M059J (cell line): ENCODE data around the gene ADAMTS6. TPM values are rescaled to one million over a fixed set of nuclear protein-coding genes. Genes with fewer than 3 reads are reported as not detected.

Source experiments
- DNase-seq: peaks from one replicate; pipeline ENCODE4 v3.0.0-alpha.2; 2012; ENCODE audit warnings: low read depth
- total RNA-seq: library from RNA; depleted of rRNA; stranded (reverse); fragments of >200 nt; shearing (Covaris generic); gene quantifications from 2 replicates; pipeline ENCODE4 v1.2.3, GENCODE V29; 2014

The ADAMTS6 gene
- total RNA-seq, 1 experiment from 2014 or later, result 16.5 TPM

DNA sequence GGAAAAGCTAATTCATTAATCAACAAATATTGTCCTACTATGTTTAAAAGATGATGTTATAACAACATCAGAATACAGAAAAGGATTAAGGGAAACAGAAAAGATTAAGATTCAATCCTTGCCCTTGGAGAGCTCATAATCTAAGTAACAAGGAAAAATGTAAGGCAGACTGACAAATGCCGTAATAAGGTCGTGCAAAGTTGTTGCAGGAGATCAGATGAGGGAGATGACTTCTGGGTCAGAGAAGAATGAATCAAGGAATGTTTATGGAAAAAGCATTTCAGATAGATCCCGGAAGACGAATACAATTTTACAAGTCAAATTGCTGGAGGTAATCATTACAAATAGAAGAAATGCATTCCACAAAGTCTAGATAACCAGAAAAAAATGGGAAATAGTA lies 6.4 kb downstream of the ADAMTS6 start:
- DNase-seq, result no peak

DNA sequence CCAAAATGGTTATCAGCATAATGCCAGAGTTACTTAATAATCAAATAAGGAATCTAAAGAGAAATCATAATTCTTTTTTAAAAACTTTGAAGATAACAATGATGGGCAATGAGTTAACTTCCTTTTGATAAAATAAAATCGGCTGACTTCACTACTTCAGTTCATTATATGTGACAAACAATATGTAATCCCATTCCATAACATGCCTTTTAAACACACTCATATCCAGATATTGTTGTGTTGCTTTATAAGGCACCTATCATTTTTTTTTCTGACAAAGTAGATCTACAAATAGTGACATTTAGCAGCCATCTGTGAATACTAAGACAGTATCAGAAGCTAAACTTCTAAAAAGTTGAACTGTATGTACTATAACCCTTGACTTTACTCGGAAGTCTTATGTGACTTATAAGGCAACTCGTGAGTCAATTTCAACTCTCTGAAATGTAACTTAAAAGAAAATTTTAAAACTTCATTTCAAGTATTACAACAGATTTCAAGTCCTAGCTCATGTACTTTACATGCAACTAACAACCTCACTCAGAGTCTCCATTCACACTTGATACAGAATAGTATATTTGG lies 7.5 kb downstream of the ADAMTS6 start:
- DNase-seq, result no peak

DNA sequence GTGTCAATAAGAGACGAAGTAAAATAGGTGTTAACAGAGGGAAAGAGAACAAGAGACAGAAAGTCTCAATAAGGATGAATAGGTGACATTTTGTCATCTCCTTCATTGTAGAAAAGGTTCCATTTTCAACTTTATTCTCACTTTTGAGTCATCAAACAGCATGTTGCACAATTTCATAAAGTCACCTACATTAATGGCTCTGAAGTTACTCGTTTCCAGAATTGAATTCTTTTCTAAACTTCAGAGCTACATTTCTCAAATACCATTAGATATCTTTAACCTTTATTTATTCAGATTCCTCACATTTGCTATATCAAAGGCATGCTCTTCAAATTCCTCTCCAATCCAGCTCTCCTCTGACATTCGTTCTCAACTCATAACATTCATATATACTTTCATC lies 13.1 kb downstream of the ADAMTS6 start:
- no peak for DNase-seq

DNA sequence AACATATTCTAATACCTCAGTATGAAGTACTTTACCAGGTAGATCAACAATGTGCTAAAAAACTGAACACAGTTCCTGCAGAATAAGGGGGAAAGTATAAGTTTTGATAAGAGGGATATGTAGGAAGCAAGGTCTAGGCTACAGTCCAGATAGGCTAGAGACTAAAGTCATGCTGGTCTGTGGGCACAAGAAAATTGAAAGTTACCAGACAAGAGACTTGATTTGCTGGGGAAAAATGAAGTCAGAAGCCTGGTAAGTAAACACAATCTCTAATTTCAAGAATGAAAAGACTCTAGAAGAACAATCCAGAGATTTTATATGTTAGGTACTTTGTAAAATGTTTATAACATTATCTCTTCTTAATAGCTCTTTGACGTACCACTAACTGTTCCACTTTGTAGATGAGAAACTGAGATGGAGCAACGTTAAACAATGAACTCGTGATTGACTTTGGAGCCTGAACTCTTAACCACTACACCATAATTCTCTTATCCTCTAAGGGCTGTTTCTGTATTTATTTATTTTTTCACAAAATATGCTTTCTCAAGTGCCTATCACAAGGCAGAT lies 19.5 kb downstream of the ADAMTS6 start:
- DNase-seq, result no peak

DNA sequence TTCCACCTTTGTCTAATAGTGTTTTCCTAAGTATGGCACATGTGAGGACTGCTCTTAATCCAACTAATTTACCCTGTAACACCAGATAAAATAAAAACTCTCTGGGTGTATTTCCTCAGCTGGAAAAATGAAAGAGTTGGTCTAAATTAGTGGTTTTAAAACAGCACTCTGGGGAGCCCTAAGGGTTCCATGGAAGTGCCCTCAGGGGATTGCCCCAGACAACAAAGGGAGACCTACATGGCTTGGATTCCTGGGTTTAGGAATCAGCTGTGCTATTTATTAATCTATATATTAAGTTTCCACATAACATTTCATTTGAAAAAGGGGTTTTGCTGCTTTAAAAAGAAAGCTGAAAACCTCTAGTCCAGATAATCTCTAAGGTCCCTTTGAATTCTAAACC lies 20.2 kb downstream of the ADAMTS6 start:
- no peak for DNase-seq

DNA sequence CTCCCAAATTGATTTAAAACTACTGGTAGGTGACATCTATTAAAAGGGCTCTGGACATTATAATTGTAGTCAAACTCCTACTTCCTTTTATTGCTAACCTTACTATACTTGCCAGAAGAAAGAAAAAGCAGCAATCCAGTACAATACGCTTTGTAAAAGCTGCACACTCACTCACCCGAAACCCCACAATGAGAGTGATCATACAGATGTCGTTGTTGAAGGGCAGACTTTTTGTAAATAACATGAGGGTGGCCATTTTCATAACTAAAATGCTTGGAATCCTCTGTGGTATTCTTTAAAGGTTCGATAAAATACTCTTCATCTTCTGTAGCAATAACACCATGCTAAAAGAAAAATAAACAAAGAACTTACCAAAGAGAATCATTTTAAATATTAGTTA lies 21.7 kb downstream of the ADAMTS6 start:
- DNase-seq, result no peak

DNA sequence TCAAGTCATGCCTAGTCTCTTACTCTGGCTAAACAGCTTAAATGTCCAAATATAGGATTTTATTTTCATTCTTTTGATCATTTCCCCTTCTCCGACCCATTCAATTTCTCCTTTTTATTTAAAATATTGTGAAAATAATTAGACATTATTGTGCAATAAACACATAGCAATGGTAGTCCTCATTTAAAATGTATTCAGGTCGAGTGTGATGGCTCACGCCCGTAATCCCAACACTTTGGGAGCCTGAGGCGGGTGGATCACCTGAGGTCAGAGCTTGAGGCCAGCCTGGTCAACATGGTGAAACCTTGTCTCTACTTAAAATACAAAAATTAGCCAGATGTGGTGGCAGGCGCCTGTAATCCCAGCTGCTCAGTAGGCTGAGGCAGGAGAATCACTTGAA lies 26.7 kb downstream of the ADAMTS6 start:
- DNase-seq, result no peak

DNA sequence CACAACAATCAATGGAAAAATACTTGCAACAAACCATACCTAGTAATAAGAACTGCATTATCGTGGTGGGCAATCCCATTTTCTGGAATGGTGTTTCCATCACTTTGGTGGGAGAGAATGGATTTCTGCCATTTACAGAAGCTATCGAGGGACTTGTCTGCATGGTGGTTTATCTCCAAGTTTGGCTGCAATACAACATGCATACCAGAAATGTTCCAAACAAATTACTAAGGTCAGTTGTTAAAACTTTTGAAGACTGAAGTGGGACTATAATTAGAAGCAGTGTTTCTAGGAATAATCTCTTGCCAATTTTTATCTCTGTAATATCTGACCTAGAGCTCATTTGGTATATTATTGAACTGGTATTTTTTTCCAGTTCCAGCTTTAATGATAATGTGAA lies 30.3 kb downstream of the ADAMTS6 start:
- DNase-seq, result no peak

DNA sequence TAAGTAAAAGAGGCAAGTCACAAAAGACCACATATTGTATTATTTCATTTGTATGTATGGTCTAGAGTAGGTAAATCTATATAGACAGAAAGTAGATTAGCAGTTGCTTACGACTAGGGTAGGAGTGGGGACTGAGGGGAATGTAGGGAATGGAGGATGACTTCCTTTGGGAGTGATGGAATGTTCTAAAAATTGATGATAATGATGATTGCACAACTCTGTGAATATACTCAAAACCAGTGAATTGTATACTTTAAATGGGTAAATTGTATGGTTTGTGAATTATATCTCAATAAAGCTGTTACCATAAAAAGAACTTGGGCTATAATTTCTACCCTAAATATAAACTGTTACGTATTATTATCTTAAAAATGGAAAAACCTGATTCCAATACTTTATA lies 35.0 kb downstream of the ADAMTS6 start:
- DNase-seq, result no peak

DNA sequence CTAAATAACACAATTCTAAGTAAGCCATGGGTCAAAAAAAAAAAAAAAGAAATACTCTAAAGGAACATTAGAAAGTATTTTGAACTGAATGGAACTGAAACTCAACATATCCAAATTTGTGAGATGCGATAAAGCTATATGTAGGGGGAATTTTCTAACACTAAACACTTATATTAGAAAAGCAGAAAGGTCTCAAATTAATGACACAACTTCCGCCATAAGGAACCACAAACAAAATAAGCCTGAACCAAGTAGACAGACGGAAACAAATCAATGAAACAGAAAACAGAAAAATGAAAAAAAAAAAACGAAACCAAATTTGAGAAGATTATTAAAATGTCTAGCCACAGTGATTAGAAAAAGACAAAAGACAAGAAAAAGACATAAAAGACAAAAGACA lies 39.9 kb downstream of the ADAMTS6 start:
- no peak for DNase-seq

DNA sequence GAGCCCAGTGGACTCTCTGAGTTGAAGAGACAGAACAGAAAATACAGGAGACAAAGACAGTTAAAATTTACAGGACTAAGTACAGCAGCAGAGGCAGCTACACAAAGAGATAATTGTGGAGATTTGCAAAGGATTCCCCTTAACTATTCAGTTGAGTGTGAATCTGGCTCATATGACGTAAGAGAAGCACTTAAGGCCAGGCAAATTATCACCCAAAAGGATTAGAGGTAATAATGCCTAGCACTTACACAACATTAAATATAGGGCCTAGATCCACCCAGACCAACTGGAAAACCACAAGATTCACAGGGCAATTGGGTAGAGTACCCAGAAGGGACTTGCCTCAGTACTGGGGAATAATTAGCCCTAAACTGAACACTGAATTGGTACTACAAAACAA lies 41.3 kb downstream of the ADAMTS6 start:
- DNase-seq, result no peak

DNA sequence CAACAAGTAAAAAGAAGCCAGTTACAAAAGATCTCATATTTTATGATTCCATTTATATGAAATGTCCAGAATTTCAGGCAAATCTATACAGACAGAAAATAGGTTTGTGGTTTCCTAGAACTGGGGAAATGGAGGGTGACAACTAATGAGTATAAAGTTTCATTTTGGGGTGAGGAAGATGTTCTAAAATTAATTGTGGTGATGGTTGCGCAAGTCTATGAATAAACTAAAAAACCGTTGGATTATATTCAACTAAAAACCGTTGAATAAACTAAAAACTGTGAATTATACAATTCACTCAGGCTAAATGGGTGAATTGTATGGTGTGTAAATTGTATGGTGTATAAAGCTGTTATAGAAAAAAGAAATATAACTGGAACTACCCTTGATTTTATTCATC lies 47.6 kb downstream of the ADAMTS6 start:
- DNase-seq, result no peak

DNA sequence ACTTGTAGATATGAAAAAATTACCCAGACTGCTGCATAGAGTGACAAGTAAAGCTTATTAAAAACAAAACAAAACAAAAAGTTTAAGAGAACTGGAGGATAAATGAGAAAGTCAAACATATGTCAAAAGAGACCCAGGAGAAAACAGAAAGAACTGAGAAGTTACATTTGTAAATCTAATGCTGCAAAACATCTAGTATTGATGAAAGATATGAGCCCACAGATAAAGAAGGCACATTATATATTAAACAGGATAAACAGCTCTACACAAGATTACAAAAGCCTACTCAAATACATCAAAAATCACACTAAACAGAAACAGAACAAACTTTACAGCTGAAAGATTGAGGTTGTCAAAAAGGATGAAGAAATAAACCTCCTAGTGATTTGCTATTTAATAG lies 55.1 kb downstream of the ADAMTS6 start:
- DNase-seq, result no peak

DNA sequence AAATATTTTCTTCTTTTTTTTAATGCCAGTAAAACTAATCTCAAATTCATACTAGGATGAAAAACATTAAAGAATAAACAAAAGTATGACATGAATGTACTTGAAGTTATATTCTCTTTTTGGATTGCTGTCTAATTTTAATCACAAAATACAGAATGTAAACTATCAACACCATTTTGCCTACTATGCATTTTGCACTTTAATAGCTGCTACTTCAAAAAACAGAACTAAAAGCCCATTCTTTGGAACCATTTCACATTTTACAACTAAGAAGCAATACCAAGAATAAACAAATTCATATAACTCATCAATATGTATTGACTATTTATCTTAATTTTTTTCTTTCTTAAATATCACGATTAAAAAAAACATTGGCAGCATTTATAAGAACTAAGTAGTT lies 58.1 kb downstream of the ADAMTS6 start:
- no peak for DNase-seq

DNA sequence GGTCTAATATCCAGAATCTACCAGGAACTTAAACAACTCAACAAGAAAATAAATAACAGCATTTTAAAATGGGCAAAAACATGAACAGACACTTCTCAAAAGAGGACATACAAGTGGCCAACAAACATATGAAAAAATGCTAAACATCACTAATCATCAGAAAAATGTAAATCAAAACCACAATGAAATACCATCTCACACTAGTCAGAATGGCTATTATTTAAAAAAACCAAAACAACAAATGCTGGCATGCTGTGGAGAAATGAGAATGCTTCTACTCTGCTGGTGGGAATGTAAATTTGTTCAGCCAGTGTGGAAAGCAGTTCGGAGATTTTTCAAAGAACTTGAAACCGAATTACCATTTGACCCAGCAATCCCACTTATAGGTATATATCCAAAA lies 63.1 kb downstream of the ADAMTS6 start:
- DNase-seq, result peak; percentile 22

DNA sequence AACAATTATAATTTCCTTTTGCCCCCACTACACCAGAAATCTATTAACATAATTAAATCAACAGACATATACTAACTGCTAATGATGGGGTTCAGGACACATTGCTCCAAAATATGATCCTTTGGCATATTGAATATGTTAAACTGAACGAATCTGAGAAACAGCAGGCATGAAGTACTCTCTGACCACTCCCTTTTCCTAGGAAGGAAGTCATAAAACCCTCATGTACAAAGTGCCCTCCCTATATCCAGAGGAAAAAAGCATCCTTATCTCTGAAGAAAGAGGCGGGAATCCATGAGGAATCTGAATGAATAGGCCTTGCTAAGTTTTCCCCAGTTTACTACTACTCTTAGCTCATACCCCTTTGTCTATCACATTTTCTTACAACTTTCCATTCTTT lies 67.9 kb downstream of the ADAMTS6 start:
- DNase-seq, result no peak

DNA sequence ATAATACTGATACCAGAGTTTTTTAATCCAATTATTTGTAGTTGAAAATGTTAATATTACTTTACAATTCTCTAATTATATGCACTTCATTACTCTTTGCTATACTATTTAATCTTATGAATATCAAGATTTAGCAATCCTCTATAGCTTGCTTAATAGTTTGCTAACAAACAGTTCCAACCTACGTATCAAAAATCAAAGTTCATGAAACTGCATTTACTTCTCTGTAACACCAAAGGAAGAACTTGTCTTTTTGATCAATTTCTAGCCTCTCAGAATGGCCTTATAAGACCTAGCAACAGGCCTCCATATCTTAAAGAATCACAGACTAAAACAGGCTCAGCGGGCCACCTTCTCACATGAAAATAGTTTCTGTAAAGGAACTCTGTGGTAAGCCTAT lies 68.9 kb downstream of the ADAMTS6 start:
- DNase-seq, result no peak

DNA sequence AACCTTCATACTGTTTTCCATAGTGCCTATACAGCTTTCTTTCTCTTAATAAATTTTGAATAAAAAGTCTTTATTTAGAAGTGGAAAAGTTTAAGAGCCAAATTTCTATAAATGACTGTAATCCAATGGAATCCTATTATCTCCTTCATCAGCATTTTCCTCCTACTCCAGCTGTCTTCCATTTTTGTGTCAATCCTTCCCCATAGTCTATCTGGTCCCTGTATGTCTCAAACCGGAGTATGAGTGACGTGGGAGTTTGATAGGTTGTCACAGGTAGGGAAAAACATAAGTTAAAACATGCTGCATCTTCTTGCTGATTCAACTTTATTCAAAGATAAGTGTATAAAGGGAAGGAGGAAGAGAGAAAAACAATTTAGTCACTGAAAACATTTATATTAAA lies 70.4 kb downstream of the ADAMTS6 start:
- no peak for DNase-seq

DNA sequence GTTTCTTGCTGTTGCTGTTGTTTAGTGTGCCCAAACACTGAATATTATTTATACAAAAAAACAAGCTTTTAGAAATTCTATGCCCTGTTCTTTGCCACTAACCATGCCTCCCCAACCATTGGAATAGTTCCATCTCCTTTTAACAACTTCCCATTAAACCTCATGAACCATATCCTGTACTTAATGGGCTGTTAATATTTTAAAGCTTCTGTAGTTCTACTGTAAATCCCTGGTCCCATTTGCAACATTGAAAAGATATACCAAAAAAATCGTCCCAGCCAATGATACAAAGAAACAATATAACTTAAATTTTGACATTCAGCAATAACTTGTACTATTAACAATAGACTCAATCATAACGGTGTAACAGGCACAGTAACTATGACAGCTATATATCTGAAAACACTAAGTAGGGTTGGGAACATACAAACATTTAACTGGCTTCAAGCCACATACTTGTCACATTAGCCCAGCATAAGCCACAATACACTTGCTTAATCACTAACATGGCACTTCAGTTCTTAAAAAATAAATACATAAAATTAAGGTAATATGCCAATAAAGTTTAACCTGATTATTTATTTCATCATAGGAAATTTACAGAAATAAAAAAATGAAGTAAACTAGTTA lies 86.1 kb downstream of the ADAMTS6 start:
- DNase-seq, result peak; percentile 37

DNA sequence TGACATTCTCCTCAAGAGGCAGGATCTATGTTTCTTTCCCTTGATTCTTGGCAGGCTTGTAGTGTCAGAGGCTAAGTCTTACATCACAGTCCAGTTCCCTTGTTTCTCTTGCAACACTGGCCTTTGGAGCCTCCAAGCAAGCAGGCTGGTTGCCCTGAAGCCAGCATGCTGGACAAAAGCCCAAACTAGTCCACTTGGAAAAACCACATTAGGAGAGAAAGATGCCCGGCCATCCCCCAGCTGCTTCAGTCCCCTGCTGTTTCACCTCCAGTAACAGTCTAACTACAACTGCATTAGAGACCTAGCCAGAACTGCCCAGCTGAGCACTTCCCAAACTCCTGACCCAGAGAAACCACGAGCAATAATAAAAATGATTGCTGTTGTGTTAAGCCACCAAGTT lies 87.6 kb downstream of the ADAMTS6 start:
- DNase-seq, result peak; percentile 91

DNA sequence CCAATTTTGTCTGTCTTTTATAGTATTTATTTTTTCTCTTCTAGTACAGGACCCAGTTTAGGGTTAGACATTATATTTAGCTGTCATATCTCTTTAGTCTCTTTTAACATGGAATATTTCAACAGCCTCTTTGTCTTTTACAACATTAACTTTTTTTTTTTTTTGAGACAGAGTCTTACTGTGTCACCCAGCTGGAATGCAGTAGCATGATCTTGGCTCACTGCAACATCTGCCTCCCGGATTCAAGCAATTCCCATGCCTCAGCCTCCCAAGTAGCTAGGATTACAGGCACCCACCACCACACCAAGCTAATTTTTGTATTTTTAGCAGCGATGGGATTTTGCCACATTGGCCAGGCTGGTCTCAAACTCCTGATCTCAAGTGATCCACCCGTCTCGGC lies 90.1 kb downstream of the ADAMTS6 start:
- DNase-seq, result peak; percentile 8

DNA sequence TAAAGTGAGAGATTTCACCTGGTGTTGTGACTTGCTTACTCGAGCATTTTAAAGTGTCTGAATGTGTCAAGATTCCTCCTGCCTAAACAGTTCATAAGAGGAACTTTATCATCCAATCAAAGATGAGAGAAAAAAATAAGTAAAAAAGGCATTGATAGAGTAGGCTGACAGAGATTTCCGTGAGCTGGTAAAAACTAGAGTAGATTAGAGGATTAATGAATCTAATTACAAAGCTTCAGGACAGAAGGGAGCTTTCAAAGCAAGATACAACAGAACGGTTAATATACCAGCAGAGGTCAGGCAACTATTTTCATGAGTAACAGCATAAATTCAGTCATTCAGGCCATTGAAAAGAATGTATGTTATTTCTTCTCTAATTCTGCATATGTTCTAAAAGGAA lies 91.5 kb downstream of the ADAMTS6 start:
- no peak for DNase-seq

DNA sequence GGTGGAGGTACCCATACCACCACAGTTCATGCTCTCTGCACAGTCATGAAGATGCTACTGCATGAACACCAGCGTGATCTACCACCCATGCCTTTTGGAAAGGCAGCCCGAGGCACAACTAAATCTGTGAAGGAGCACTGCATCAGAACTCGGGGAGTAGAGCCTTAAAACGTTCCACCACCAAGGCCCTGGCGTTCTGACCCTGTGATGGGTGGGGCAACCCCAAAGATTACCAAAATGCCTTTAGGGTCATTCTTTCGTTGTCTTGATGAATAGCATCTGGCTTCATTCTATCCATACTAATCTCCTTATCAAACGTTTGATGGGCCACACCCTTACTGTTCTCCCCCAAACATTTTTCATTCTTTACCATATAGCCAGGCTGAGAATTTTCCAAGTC lies 97.9 kb downstream of the ADAMTS6 start:
- DNase-seq, result no peak

DNA sequence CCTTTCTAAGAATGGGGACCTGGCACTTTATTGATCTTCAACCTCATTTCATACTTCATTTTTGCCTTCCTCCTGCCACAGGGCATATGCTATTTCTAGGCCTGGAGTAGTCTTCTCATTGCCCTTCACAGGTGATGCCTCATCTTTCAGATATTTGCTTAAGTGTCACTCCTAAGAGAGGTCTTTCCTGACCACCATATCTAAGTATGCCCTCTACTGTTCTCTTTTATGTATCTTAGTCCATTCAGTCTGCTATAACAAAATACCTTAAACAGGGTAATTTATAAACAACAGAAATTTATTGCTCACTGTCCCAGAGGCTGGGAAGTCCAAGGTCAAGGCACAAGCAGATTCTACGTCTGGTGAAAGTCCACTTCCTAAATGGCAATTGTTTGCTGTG lies 99.1 kb downstream of the ADAMTS6 start:
- peak; percentile 34 for DNase-seq
